Stimulated activated CD8-positive, alpha-beta memory T cell treated with anti-CD3 and anti-CD28 coated beads, Interleukin-4, amount 100 ng/mL, for 4 hours (primary cell): ENCODE results near the gene GTPBP1.

ENCODE experiments used
- DNase-seq, 2 donors: peaks; one replicate each; pipeline ENCODE4 v3.0.0-alpha.2; 2020; ENCODE audit warnings: low read depth in 2 of 2, low spot score in 1 of 2

The GTPBP1 gene

GRCh38 chr22:38782402-38783094 lies 76.8 kb downstream of the GTPBP1 start:
- DNase-seq: no peak
